Breast epithelium (tissue), 3 donors: Measurements from ENCODE around the gene SOCS1.

ENCODE experiments used
- CTCF ChIP-seq, 3 donors: fragments of 450-650 bp; IDR thresholded peaks; one replicate each; pipeline ENCODE4 v1.5.1; 2016 to 2017; ENCODE audit warnings: antibody characterized with exemption in 3 of 3, mild to moderate bottlenecking in 3 of 3, moderate library complexity in 3 of 3
- POLR2A ChIP-seq: fragments of 450-650 bp; IDR thresholded peaks from one replicate; pipeline ENCODE4 v1.6.1; 2016; ENCODE audit warnings: antibody characterized with exemption, mild to moderate bottlenecking, moderate library complexity
- POLR2AphosphoS5 ChIP-seq, 3 donors: sonication (generic); formaldehyde crosslinking; IDR thresholded peaks; one replicate each; pipeline ENCODE4 v1.6.1; 2017; ENCODE audit warnings: antibody characterized with exemption in 3 of 3

- TF ChIP-seq CTCF (IDR thresholded peaks at IDR 0.05) (no peak), POLR2A (no peak), POLR2AphosphoS5 (IDR thresholded peaks at IDR 0.05) (no peak)
Observed at GRCh38 chr16:11297492-11298142, 41.6 kb upstream of the SOCS1 start.
